T-helper 17 cell (primary cell): ENCODE measurements around the gene KRT27. TPM values are rescaled to one million over a fixed set of nuclear protein-coding genes. Genes with fewer than 3 reads are reported as not detected.
A peak's percentile ranks its signal among the peaks of the same experiment; 100 is the strongest.

Experiments used
- ATAC-seq: fragments of 150-1000 bp; cut with Tn5 transposase; 2 replicates; pipeline ENCODE4 v1.10.0; 2021; ENCODE audit warnings: mild to moderate bottlenecking, moderate library complexity
- DNase-seq, 3 donors: peaks; one replicate each; pipeline versions ENCODE4 v3.0.0 to v3.0.0-alpha.2; 2020 to 2021
- H3K9me3 ChIP-seq: one replicate; pipeline ENCODE4 v1.7.0; 2013; ENCODE audit warnings: low read length, mild to moderate bottlenecking; ENCODE audit not compliant: control insufficient read depth, poor library complexity, severe bottlenecking
- H3K27ac Mint-ChIP-seq: one replicate; pipeline ENCODE4 v1.8.0; 2022; ENCODE audit warnings: mild to moderate bottlenecking, moderate library complexity, mixed read lengths
- H3K27me3 Mint-ChIP-seq: one replicate; pipeline ENCODE4 v1.8.0; 2022; ENCODE audit warnings: mixed read lengths
- H3K36me3 Mint-ChIP-seq: one replicate; pipeline ENCODE4 v1.8.0; 2022; ENCODE audit warnings: low read depth, mixed read lengths
- H3K4me1 Mint-ChIP-seq: one replicate; pipeline ENCODE4 v1.8.0; 2022; ENCODE audit warnings: mild to moderate bottlenecking, mixed read lengths
- H3K4me3 Mint-ChIP-seq: one replicate; pipeline ENCODE4 v1.8.0; 2022; ENCODE audit warnings: mild to moderate bottlenecking, moderate library complexity, mixed read lengths
- total RNA-seq, 4 donors: library from RNA in 2 of 4; stranded (reverse) in 2 of 4; gene quantifications; one replicate each; pipeline ENCODE4 v1.2.3 and lab custom pipeline; 2022 to 2026

The KRT27 gene
- total RNA-seq, 2 donors from 2014 or later = not detected

- no peak for ATAC-seq
- Mint-ChIP-seq H3K27me3 (peaks cover 55% of the 10 kb centered on the region), H3K4me3 (no peak overlapping the region), H3K36me3 (peaks cover 8% of the 10 kb centered on the region), H3K27ac (no peak overlapping the region), H3K4me1 (peaks cover 3% of the 10 kb centered on the region)
- no peak for DNase-seq
- H3K9me3 ChIP-seq = no peaks in the 10 kb centered on the region
Observed at GRCh38 chr17:40800381-40800780, 18.0 kb upstream of the KRT27 start.

- H3K4me1 Mint-ChIP-seq = peaks cover 3% of the 10 kb centered on the region
- no peak for DNase-seq
- H3K27ac Mint-ChIP-seq = no peak within 1 kb of the TSS
- H3K27me3 Mint-ChIP-seq = peaks cover 55% of the 10 kb centered on the region
- ATAC-seq = no peak
- no peak within 1 kb of the TSS for H3K4me3 Mint-ChIP-seq
- H3K36me3 Mint-ChIP-seq = peaks cover 3% of the 10 kb centered on the region
- H3K9me3 ChIP-seq = no peaks in the 10 kb centered on the region
Observed at GRCh38 chr17:40799859-40800258, 17.5 kb upstream of the KRT27 start, which contains the start of gene KRT28. KRT28 (minus strand) TSS chr17:40799959; CDS start chr17:40799893, 66 bp downstream.

GRCh38 chr17:40796846-40797245, 14.5 kb upstream of the KRT27 start:
- DNase-seq (no peak), ATAC-seq (no peak)
- no peaks in the 10 kb centered on the region for H3K4me1 Mint-ChIP-seq
- H3K9me3 ChIP-seq = no peaks in the 10 kb centered on the region
- peaks cover 58% of the 10 kb centered on the region for H3K27me3 Mint-ChIP-seq
- no peak overlapping the region for H3K27ac Mint-ChIP-seq
- no peak overlapping the region for H3K4me3 Mint-ChIP-seq
- peaks cover 3% of the 10 kb centered on the region for H3K36me3 Mint-ChIP-seq

- no peak overlapping the region for H3K27ac Mint-ChIP-seq
- H3K4me1 Mint-ChIP-seq = no peaks in the 10 kb centered on the region
- ATAC-seq (no peak), DNase-seq (no peak)
- peaks cover 3% of the 10 kb centered on the region for H3K36me3 Mint-ChIP-seq
- H3K27me3 Mint-ChIP-seq = peaks cover 60% of the 10 kb centered on the region
- H3K9me3 ChIP-seq = no peaks in the 10 kb centered on the region
- H3K4me3 Mint-ChIP-seq = no peak overlapping the region
Observed at GRCh38 chr17:40795019-40795667, 12.8 kb upstream of the KRT27 start.

- no peaks in the 10 kb centered on the region for H3K9me3 ChIP-seq
- H3K4me3 Mint-ChIP-seq = no peak overlapping the region
- H3K27ac Mint-ChIP-seq = no peak overlapping the region
- DNase-seq (no peak), ATAC-seq (no peak)
- peaks cover 60% of the 10 kb centered on the region for H3K27me3 Mint-ChIP-seq
- H3K36me3 Mint-ChIP-seq = peaks cover 3% of the 10 kb centered on the region
- no peaks in the 10 kb centered on the region for H3K4me1 Mint-ChIP-seq
Observed at GRCh38 chr17:40794466-40794865, 12.1 kb upstream of the KRT27 start.

- ATAC-seq = no peak
- no peaks in the 10 kb centered on the region for H3K9me3 ChIP-seq
- peaks cover 55% of the 10 kb centered on the region for H3K27me3 Mint-ChIP-seq
- H3K4me3 Mint-ChIP-seq = no peak overlapping the region
- H3K36me3 Mint-ChIP-seq = peaks cover 3% of the 10 kb centered on the region
- no peak overlapping the region for H3K27ac Mint-ChIP-seq
- DNase-seq = no peak
- H3K4me1 Mint-ChIP-seq = no peaks in the 10 kb centered on the region
Observed at GRCh38 chr17:40793832-40794231, 11.5 kb upstream of the KRT27 start.

- H3K4me3 Mint-ChIP-seq = no peak overlapping the region
- ATAC-seq (no peak), DNase-seq (no peak)
- H3K36me3 Mint-ChIP-seq = peaks cover 3% of the 10 kb centered on the region
- H3K27ac Mint-ChIP-seq = no peak overlapping the region
- no peaks in the 10 kb centered on the region for H3K4me1 Mint-ChIP-seq
- no peaks in the 10 kb centered on the region for H3K9me3 ChIP-seq
- peaks cover 48% of the 10 kb centered on the region for H3K27me3 Mint-ChIP-seq
Observed at GRCh38 chr17:40791787-40792436, 9.6 kb upstream of the KRT27 start.

- ATAC-seq (no peak), DNase-seq (no peak)
- Mint-ChIP-seq H3K27ac (no peak overlapping the region), H3K4me1 (no peaks in the 10 kb centered on the region), H3K4me3 (no peak overlapping the region), H3K27me3 (peaks cover 41% of the 10 kb centered on the region), H3K36me3 (no peaks in the 10 kb centered on the region)
- H3K9me3 ChIP-seq = no peaks in the 10 kb centered on the region
Observed at GRCh38 chr17:40791111-40791510, 8.8 kb upstream of the KRT27 start.

GRCh38 chr17:40779181-40779909, 3.0 kb downstream of the KRT27 start:
- H3K4me1 Mint-ChIP-seq = no peaks in the 10 kb centered on the region
- peak overlapping the region; percentile 24 for H3K27ac Mint-ChIP-seq
- ATAC-seq (peak; percentile 69), DNase-seq (peak in 1 of 3 donors; percentile 9)
- peaks cover 81% of the 10 kb centered on the region for H3K27me3 Mint-ChIP-seq
- peak overlapping the region; percentile 61 for H3K4me3 Mint-ChIP-seq
- no peaks in the 10 kb centered on the region for H3K36me3 Mint-ChIP-seq
- no peaks in the 10 kb centered on the region for H3K9me3 ChIP-seq

- H3K4me1 Mint-ChIP-seq = no peaks in the 10 kb centered on the region
- no peak overlapping the region for H3K4me3 Mint-ChIP-seq
- ATAC-seq = no peak
- no peak overlapping the region for H3K27ac Mint-ChIP-seq
- no peaks in the 10 kb centered on the region for H3K9me3 ChIP-seq
- H3K27me3 Mint-ChIP-seq = peaks cover 79% of the 10 kb centered on the region
- H3K36me3 Mint-ChIP-seq = no peaks in the 10 kb centered on the region
- DNase-seq = no peak
Observed at GRCh38 chr17:40778461-40778860, 3.9 kb downstream of the KRT27 start.

GRCh38 chr17:40777971-40778370, 4.4 kb downstream of the KRT27 start:
- H3K9me3 ChIP-seq = no peaks in the 10 kb centered on the region
- ATAC-seq (no peak), DNase-seq (no peak)
- no peaks in the 10 kb centered on the region for H3K4me1 Mint-ChIP-seq
- H3K4me3 Mint-ChIP-seq = no peak overlapping the region
- H3K27me3 Mint-ChIP-seq = peaks cover 74% of the 10 kb centered on the region
- no peak overlapping the region for H3K27ac Mint-ChIP-seq
- H3K36me3 Mint-ChIP-seq = no peaks in the 10 kb centered on the region

- DNase-seq (no peak), ATAC-seq (no peak)
- no peak overlapping the region for H3K27ac Mint-ChIP-seq
- H3K27me3 Mint-ChIP-seq = peaks cover 74% of the 10 kb centered on the region
- H3K4me1 Mint-ChIP-seq = no peaks in the 10 kb centered on the region
- no peaks in the 10 kb centered on the region for H3K36me3 Mint-ChIP-seq
- no peak overlapping the region for H3K4me3 Mint-ChIP-seq
- H3K9me3 ChIP-seq = no peaks in the 10 kb centered on the region
Observed at GRCh38 chr17:40777459-40777858, 4.9 kb downstream of the KRT27 start.

- H3K9me3 ChIP-seq = no peaks in the 10 kb centered on the region
- Mint-ChIP-seq H3K4me3 (no peak overlapping the region), H3K27me3 (peaks cover 74% of the 10 kb centered on the region), H3K36me3 (no peaks in the 10 kb centered on the region), H3K27ac (no peak overlapping the region), H3K4me1 (no peaks in the 10 kb centered on the region)
- DNase-seq (no peak), ATAC-seq (no peak)
Observed at GRCh38 chr17:40775945-40776344, 6.4 kb downstream of the KRT27 start.
